Endothelial cell of umbilical vein (primary cell): ENCODE measurements around the gene CD55.

Experiments used
- CTCF ChIP-seq, 2 donors: IDR thresholded peaks; 1 replicate in 1 of 2; 2 replicates in 1 of 2; pipeline ENCODE4 v1.5.1; 2011; ENCODE audit warnings: low read length in 2 of 2, mild to moderate bottlenecking in 2 of 2, moderate library complexity in 2 of 2, control low read depth in 1 of 2, inconsistent platforms in 1 of 2, low read depth in 1 of 2; ENCODE audit not compliant: insufficient read depth in 1 of 2; ENCODE audit errors: extremely low read depth in 1 of 2
- EZH2 ChIP-seq: IDR thresholded peaks from 2 replicates; pipeline ENCODE4 v1.6.1; 2012; ENCODE audit warnings: borderline replicate concordance, low read depth, mild to moderate bottlenecking, moderate library complexity, low read length, inconsistent platforms; ENCODE audit not compliant: severe bottlenecking
- FOS ChIP-seq: IDR thresholded peaks from 2 replicates; pipeline ENCODE4 v1.6.1; 2011; ENCODE audit warnings: mild to moderate bottlenecking, low read length, moderate library complexity, borderline replicate concordance; ENCODE audit not compliant: insufficient read depth
- JUN ChIP-seq: IDR thresholded peaks from 2 replicates; pipeline ENCODE4 v1.6.1; 2011; ENCODE audit warnings: borderline replicate concordance, low read depth; ENCODE audit not compliant: insufficient read length, insufficient read depth
- POLR2A ChIP-seq: IDR thresholded peaks from 2 replicates; pipeline ENCODE4 v1.6.1; 2012; ENCODE audit warnings: low read depth, mild to moderate bottlenecking, control low read depth, low read length
- POLR2AphosphoS5 ChIP-seq: IDR thresholded peaks from 2 replicates; pipeline ENCODE4 v1.6.1; 2012; ENCODE audit warnings: low read depth, mild to moderate bottlenecking, control low read depth, low read length, moderate library complexity; ENCODE audit not compliant: insufficient read depth
- TF ChIP-seq, protein P1 (sequence below): IDR thresholded peaks from 2 replicates; pipeline ENCODE4 v1.6.1; 2011; ENCODE audit not compliant: insufficient read depth, insufficient read length

GRCh38 chr1:207342332-207342731, 20.9 kb downstream of the CD55 start:
- TF ChIP-seq CTCF (IDR thresholded peaks at IDR 0.05; ENCODE audit: extremely low read depth in 1 of 2, insufficient read depth in 1 of 2, low read depth in 1 of 2, low read length in 2 of 2) (no peak), POLR2A (no peak), POLR2AphosphoS5 (no peak), FOS (no peak), EZH2 (no peak), JUN (no peak)
- TF ChIP-seq, protein P1, sequence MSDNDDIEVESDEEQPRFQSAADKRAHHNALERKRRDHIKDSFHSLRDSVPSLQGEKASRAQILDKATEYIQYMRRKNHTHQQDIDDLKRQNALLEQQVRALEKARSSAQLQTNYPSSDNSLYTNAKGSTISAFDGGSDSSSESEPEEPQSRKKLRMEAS, result no peak
